Esophagus muscularis mucosa (tissue), 4 donors: ENCODE data around the gene DLG4. TPM values are rescaled to one million over a fixed set of nuclear protein-coding genes. Genes with fewer than 3 reads are reported as not detected.

Experiments used
- DNase-seq: peaks from one replicate; pipeline ENCODE4 v3.0.0-alpha.2; 2017; ENCODE audit errors: extremely low spot score
- H3K27ac ChIP-seq, 4 donors: fragments of 200-600 bp; sonication (generic); replicated peaks in 1 of 4; 1 replicate in 3 of 4; 2 replicates in 1 of 4; pipeline ENCODE4 v1.5.1; 2016 to 2019; ENCODE audit warnings: mild to moderate bottlenecking in 1 of 4
- H3K27me3 ChIP-seq, 4 donors: fragments of 200-600 bp; sonication (generic); one replicate each; pipeline versions ENCODE4 v1.5.1 to v1.6.0; 2016 to 2019
- H3K36me3 ChIP-seq, 4 donors: fragments of 200-600 bp; sonication (generic); one replicate each; pipeline ENCODE4 v1.5.1; 2016 to 2019
- H3K4me1 ChIP-seq, 4 donors: fragments of 200-600 bp; sonication (generic); one replicate each; pipeline ENCODE4 v1.5.1; 2016 to 2019
- H3K4me3 ChIP-seq, 4 donors: fragments of 200-600 bp; sonication (generic); 1 replicate in 2 of 4; 2 replicates in 2 of 4; pipeline ENCODE4 v1.5.1; 2016 to 2019; ENCODE audit warnings: mild to moderate bottlenecking in 4 of 4, moderate library complexity in 1 of 4
- H3K9me3 ChIP-seq, 4 donors: fragments of 200-600 bp; sonication (generic); 1 replicate in 3 of 4; 2 replicates in 1 of 4; pipeline ENCODE4 v1.5.1; 2016 to 2019
- CTCF ChIP-seq, 3 experiments: fragments of 200-600 bp in 2 of 3; fragments of 450-650 bp in 1 of 3; sonication (generic) in 2 of 3; IDR thresholded peaks; one replicate each; pipeline ENCODE4 v1.5.1; 2017 to 2019; ENCODE audit warnings: antibody characterized with exemption in 3 of 3, mild to moderate bottlenecking in 2 of 3, moderate library complexity in 1 of 3
- EP300 ChIP-seq: sonication (generic); formaldehyde crosslinking; IDR thresholded peaks from one replicate; pipeline ENCODE4 v1.6.1; 2017; ENCODE audit warnings: antibody characterized with exemption
- POLR2A ChIP-seq: fragments of 450-650 bp; IDR thresholded peaks from one replicate; pipeline ENCODE4 v1.6.1; 2017; ENCODE audit warnings: antibody characterized with exemption, moderate library complexity, mild to moderate bottlenecking, low read depth
- POLR2AphosphoS5 ChIP-seq, 2 donors: sonication (generic); formaldehyde crosslinking; IDR thresholded peaks; one replicate each; pipeline ENCODE4 v1.6.1; 2017; ENCODE audit warnings: antibody characterized with exemption in 2 of 2
- WGBS: methylation state at CpG from one replicate; pipeline ENCODE4 v1.1.5; 2018; 5-methylcytosine and 5-hydroxymethylcytosine counted together
- intact Hi-C: fragments of 100-400 bp; cut with DNase I; formaldehyde crosslinking; loops from one replicate; pipeline ENCODE4 v1.15.1; 2023
- total RNA-seq, 4 donors: library from RNA; depleted of rRNA; stranded (reverse); fragments of >200 nt; gene quantifications; one replicate each; pipeline versions ENCODE4 v1.1.0 to v1.2.1, GENCODE V29; 2016

The DLG4 gene
- 10 to 100 TPM; 12.3 to 21.4 (median 16.5) TPM for total RNA-seq

GRCh38 chr17:7219812-7220592 lies at the start of gene DLG4, which contains the start of gene ACADVL:
TSS of gene DLG4 (minus strand) at chr17:7219836.
TSS of gene ACADVL (plus strand) at chr17:7219938. CDS start at chr17:7219985, 47 bp downstream.
- peaks cover 66 to 75% (median 74%) of the 10 kb centered on the region in 4 donors for H3K4me1 ChIP-seq
- intact Hi-C loops: no loop called here
- no peaks in the 10 kb centered on the region for H3K9me3 ChIP-seq
- no peaks in the 10 kb centered on the region for H3K27me3 ChIP-seq
- peak; percentile 97 to 98 for TF ChIP-seq POLR2AphosphoS5 (IDR thresholded peaks at IDR 0.05)
- no peak for TF ChIP-seq EP300
- TF ChIP-seq POLR2A: peak; percentile 74
- peak within 1 kb of the TSS; percentile 74 to 98 (median 94) for H3K4me3 ChIP-seq
- H3K36me3 ChIP-seq: peaks cover 27 to 46% (median 40%) of the 10 kb centered on the region in 4 donors
- under 1% methylated on average over 22 of the region's 63 CpGs for WGBS
- peak within 1 kb of the TSS; percentile 92 to 99 (median 97) for H3K27ac ChIP-seq
- peak; percentile 98 for DNase-seq

GRCh38 chr17:7266784-7267183 lies 47.1 kb upstream of the DLG4 start:
- 80% methylated on average over 1 of the region's 1 CpG for WGBS
- Histone ChIP-seq H3K4me1 (peaks cover 14 to 22% (median 16%) of the 10 kb centered on the region in 4 donors), H3K36me3 (no peaks in the 10 kb centered on the region), H3K27ac (no peak overlapping the region), H3K4me3 (no peak overlapping the region), H3K9me3 (no peaks in the 10 kb centered on the region), H3K27me3 (peaks cover 11 to 61% (median 28%) of the 10 kb centered on the region in 4 donors)
- no peak for DNase-seq
- TF ChIP-seq POLR2A (no peak), POLR2AphosphoS5 (IDR thresholded peaks at IDR 0.05) (no peak), CTCF (IDR thresholded peaks at IDR 0.05) (no peak)
- intact Hi-C loops: no loop called here

- Histone ChIP-seq H3K36me3 (peaks cover 8 to 11% (median 9%) of the 10 kb centered on the region in 4 donors), H3K27me3 (peaks cover 17 to 67% (median 38%) of the 10 kb centered on the region in 4 donors), H3K27ac (no peak overlapping the region), H3K4me1 (peaks cover 25 to 40% (median 30%) of the 10 kb centered on the region in 4 donors), H3K4me3 (peak overlapping the region in 2 of 4 donors; percentile 29 to 64), H3K9me3 (no peaks in the 10 kb centered on the region)
- 31% methylated on average over 4 of the region's 4 CpGs for WGBS
- intact Hi-C loops: no loop called here
- DNase-seq: no peak
- TF ChIP-seq POLR2AphosphoS5 (IDR thresholded peaks at IDR 0.05) (no peak), EP300 (no peak), CTCF (IDR thresholded peaks at IDR 0.05) (no peak), POLR2A (no peak)
These were observed 44.1 kb upstream of the DLG4 start for GRCh38 chr17:7263801-7264078.

GRCh38 chr17:7262935-7263800 lies 43.5 kb upstream of the DLG4 start:
- Histone ChIP-seq H3K36me3 (peaks cover 14 to 17% (median 15%) of the 10 kb centered on the region in 4 donors), H3K4me3 (peak overlapping the region; percentile 29 to 64 (median 36)), H3K9me3 (no peaks in the 10 kb centered on the region), H3K27ac (peak overlapping the region in 1 of 4 donors; percentile 24), H3K27me3 (peaks cover 17 to 67% (median 38%) of the 10 kb centered on the region in 4 donors), H3K4me1 (peaks cover 25 to 40% (median 30%) of the 10 kb centered on the region in 4 donors)
- WGBS: 13% methylated on average over 26 of the region's 26 CpGs
- TF ChIP-seq EP300 (no peak), POLR2A (no peak), CTCF (IDR thresholded peaks at IDR 0.05) (no peak), POLR2AphosphoS5 (IDR thresholded peaks at IDR 0.05) (no peak)
- intact Hi-C loops: no loop called here
- DNase-seq: no peak
